ENCODE measurements around the gene CXorf58.

Gene CXorf58

GRCh38 chrX:23900220-23900797 is 7.5 kb upstream of the CXorf58 start:
- DNase-seq, result peak; percentile 18

GRCh38 chrX:23901060-23901459 is 6.7 kb upstream of the CXorf58 start:
- peak; percentile 54 for DNase-seq

- DNase-seq, result peak; percentile 73
These were observed 6.0 kb upstream of the CXorf58 start for GRCh38 chrX:23901805-23902204.

GRCh38 chrX:23902419-23902818 is 5.4 kb upstream of the CXorf58 start:
- peak; percentile 58 for DNase-seq

- DNase-seq, result peak; percentile 42
These were observed 3.7 kb upstream of the CXorf58 start for GRCh38 chrX:23904096-23904495.

- no peak for DNase-seq
These were observed 702 bp upstream of the CXorf58 start for GRCh38 chrX:23907111-23907497.

- no peak for DNase-seq
These were observed 606 bp downstream of the CXorf58 start for GRCh38 chrX:23908219-23909004.

- no peak for DNase-seq
These were observed 3.5 kb downstream of the CXorf58 start for GRCh38 chrX:23911126-23911835.

GRCh38 chrX:23919148-23919547 is 11.3 kb downstream of the CXorf58 start:
- DNase-seq, result no peak

GRCh38 chrX:23919706-23920320 is 12.0 kb downstream of the CXorf58 start:
- DNase-seq, result peak; percentile 30

- DNase-seq, result peak; percentile 22
These were observed 18.2 kb downstream of the CXorf58 start for GRCh38 chrX:23926015-23926414.

- DNase-seq, result no peak
These were observed 23.2 kb downstream of the CXorf58 start for GRCh38 chrX:23930894-23931604.

- no peak for DNase-seq
These were observed 24.2 kb downstream of the CXorf58 start for GRCh38 chrX:23932046-23932445.

GRCh38 chrX:23935106-23935505 is 27.3 kb downstream of the CXorf58 start:
- no peak for DNase-seq

GRCh38 chrX:23936180-23936579 is 28.4 kb downstream of the CXorf58 start:
- DNase-seq, result no peak

- no peak for DNase-seq
These were observed 29.3 kb downstream of the CXorf58 start for GRCh38 chrX:23937100-23937499.

- no peak for DNase-seq
These were observed 30.9 kb downstream of the CXorf58 start for GRCh38 chrX:23938690-23939089.

GRCh38 chrX:23939203-23939602 is 31.4 kb downstream of the CXorf58 start:
- no peak for DNase-seq

GRCh38 chrX:23944234-23944633 is 36.4 kb downstream of the CXorf58 start:
- DNase-seq, result no peak

- DNase-seq, result no peak
These were observed 37.4 kb downstream of the CXorf58 start for GRCh38 chrX:23945206-23945605.

- no peak for DNase-seq
These were observed 44.6 kb downstream of the CXorf58 start for GRCh38 chrX:23952391-23952790.

Data from fibroblast of skin of back (primary cell).